Trophoblast cell (in vitro differentiated cells and primary cell): ENCODE results near the gene GADD45B.

Experiments used
- DNase-seq, 2 donors: peaks; one replicate each; pipeline ENCODE4 v3.0.0-alpha.2; 2016
- H2AFZ ChIP-seq: 2 replicates; pipeline ENCODE4 v1.6.1; 2013; ENCODE audit warnings: low read length, moderate library complexity, mild to moderate bottlenecking; ENCODE audit not compliant: insufficient read depth, poor library complexity
- H2AK5ac ChIP-seq: 2 replicates; pipeline ENCODE4 v1.6.1; 2013; ENCODE audit warnings: mild to moderate bottlenecking, low read length
- H2BK120ac ChIP-seq: 2 replicates; pipeline ENCODE4 v1.6.1; 2013; ENCODE audit warnings: low read length, mild to moderate bottlenecking, moderate library complexity; ENCODE audit not compliant: insufficient read depth, poor library complexity
- H2BK12ac ChIP-seq: 2 replicates; pipeline ENCODE4 v1.6.1; 2013; ENCODE audit warnings: mild to moderate bottlenecking, low read length, moderate library complexity
- H2BK5ac ChIP-seq: 2 replicates; pipeline ENCODE4 v1.6.1; 2013; ENCODE audit warnings: low read length, low read depth, moderate library complexity, mild to moderate bottlenecking; ENCODE audit not compliant: poor library complexity
- H3K14ac ChIP-seq: 2 replicates; pipeline ENCODE4 v1.6.1; 2013; ENCODE audit warnings: mild to moderate bottlenecking, low read length
- H3K18ac ChIP-seq: 2 replicates; pipeline ENCODE4 v1.6.1; 2013; ENCODE audit warnings: mild to moderate bottlenecking, low read length
- H3K23ac ChIP-seq: 2 replicates; pipeline ENCODE4 v1.6.1; 2013; ENCODE audit warnings: low read length
- H3K27ac ChIP-seq: 2 replicates; pipeline ENCODE4 v1.5.1; 2013; ENCODE audit warnings: low read depth, mild to moderate bottlenecking, inconsistent platforms, low read length, moderate library complexity
- H3K27me3 ChIP-seq: 2 replicates; pipeline ENCODE4 v1.6.1; 2013; ENCODE audit warnings: inconsistent platforms, mild to moderate bottlenecking, low read length, moderate library complexity; ENCODE audit not compliant: insufficient read depth
- H3K36me3 ChIP-seq, 2 experiments: 1 replicate in 1 of 2; 2 replicates in 1 of 2; pipeline ENCODE4 v1.6.1; 2013; ENCODE audit warnings: low read length in 2 of 2, mild to moderate bottlenecking in 2 of 2, moderate library complexity in 1 of 2; ENCODE audit not compliant: insufficient read depth in 2 of 2, control insufficient read depth in 1 of 2
- H3K4ac ChIP-seq: 2 replicates; pipeline ENCODE4 v1.6.1; 2013; ENCODE audit warnings: low read depth, mild to moderate bottlenecking, low read length, moderate library complexity
- H3K4me1 ChIP-seq, 2 experiments: 1 replicate in 1 of 2; 2 replicates in 1 of 2; pipeline ENCODE4 v1.6.1; 2013; ENCODE audit warnings: low read length in 2 of 2, mild to moderate bottlenecking in 2 of 2, moderate library complexity in 1 of 2; ENCODE audit not compliant: insufficient read depth in 2 of 2, control insufficient read depth in 1 of 2
- H3K4me2 ChIP-seq: 2 replicates; pipeline ENCODE4 v1.6.1; 2013; ENCODE audit warnings: inconsistent platforms, mild to moderate bottlenecking, low read length, moderate library complexity
- H3K4me3 ChIP-seq: 2 replicates; pipeline ENCODE4 v1.5.1; 2013; ENCODE audit warnings: mild to moderate bottlenecking, low read depth, low read length, inconsistent platforms
- H3K79me1 ChIP-seq: one replicate; pipeline ENCODE4 v1.6.1; 2013; ENCODE audit warnings: low read length
- H3K79me2 ChIP-seq: 2 replicates; pipeline ENCODE4 v1.6.1; 2013; ENCODE audit warnings: low read length, mild to moderate bottlenecking; ENCODE audit not compliant: control insufficient read depth, insufficient read depth, poor library complexity
- H3K9ac ChIP-seq: 2 replicates; pipeline ENCODE4 v1.6.1; 2013; ENCODE audit warnings: mild to moderate bottlenecking, low read length
- H3K9me3 ChIP-seq: 2 replicates; pipeline ENCODE4 v1.6.1; 2013; ENCODE audit warnings: low read depth, mild to moderate bottlenecking, control low read depth, inconsistent platforms, low read length; ENCODE audit not compliant: insufficient read depth
- H4K12ac ChIP-seq: 2 replicates; pipeline ENCODE4 v1.6.1; 2013; ENCODE audit warnings: low read depth, mild to moderate bottlenecking, low read length, moderate library complexity
- H4K8ac ChIP-seq: 2 replicates; pipeline ENCODE4 v1.6.1; 2013; ENCODE audit warnings: low read depth, mild to moderate bottlenecking, low read length, moderate library complexity
- H4K91ac ChIP-seq: one replicate; pipeline ENCODE4 v1.6.1; 2013; ENCODE audit warnings: low read depth, mild to moderate bottlenecking, low read length, moderate library complexity
- WGBS: extraction: QIAGEN DNeasy Blood & Tissue Kit; methylation state at CpG from one replicate; pipeline ENCODE4 v1.1.7; 2013; ENCODE audit warnings: missing lambda C conversion rate; ENCODE audit not compliant: insufficient read length, insufficient coverage; ENCODE audit errors: extremely low coverage; 5-methylcytosine and 5-hydroxymethylcytosine counted together

GADD45B gene

GRCh38 chr19:2481466-2481865, 5.5 kb downstream of the GADD45B start:
- H3K18ac ChIP-seq, result no peak overlapping the region
- H2AK5ac ChIP-seq, result no peak overlapping the region
- no peak overlapping the region for H3K27ac ChIP-seq
- no peak overlapping the region for H3K14ac ChIP-seq
- H3K4ac ChIP-seq, result no peak overlapping the region
- H3K4me3 ChIP-seq, result no peak overlapping the region
- H3K9me3 ChIP-seq, result peaks cover 16% of the 10 kb centered on the region
- peaks cover 29% of the 10 kb centered on the region for H3K79me1 ChIP-seq
- no peak for DNase-seq
- no peak overlapping the region for H4K91ac ChIP-seq
- WGBS, result no CpG with 5 or more reads among the region's 16 CpGs
- no peak overlapping the region for H4K8ac ChIP-seq
- H3K9ac ChIP-seq, result peak overlapping the region; percentile 61
- H3K27me3 ChIP-seq, result no peaks in the 10 kb centered on the region
- H3K36me3 ChIP-seq, result peaks cover 16 to 20% of the 10 kb centered on the region in 2 experiments
- no peak overlapping the region for H2BK12ac ChIP-seq
- peaks cover 8 to 9% of the 10 kb centered on the region in 2 experiments for H3K4me1 ChIP-seq
- peaks cover 17% of the 10 kb centered on the region for H3K79me2 ChIP-seq
- H2AFZ ChIP-seq, result no peak overlapping the region
- H2BK120ac ChIP-seq, result no peak overlapping the region
- H2BK5ac ChIP-seq, result no peak overlapping the region
- no peak overlapping the region for H4K12ac ChIP-seq
- no peak overlapping the region for H3K23ac ChIP-seq
- H3K4me2 ChIP-seq, result no peak overlapping the region

DNA sequence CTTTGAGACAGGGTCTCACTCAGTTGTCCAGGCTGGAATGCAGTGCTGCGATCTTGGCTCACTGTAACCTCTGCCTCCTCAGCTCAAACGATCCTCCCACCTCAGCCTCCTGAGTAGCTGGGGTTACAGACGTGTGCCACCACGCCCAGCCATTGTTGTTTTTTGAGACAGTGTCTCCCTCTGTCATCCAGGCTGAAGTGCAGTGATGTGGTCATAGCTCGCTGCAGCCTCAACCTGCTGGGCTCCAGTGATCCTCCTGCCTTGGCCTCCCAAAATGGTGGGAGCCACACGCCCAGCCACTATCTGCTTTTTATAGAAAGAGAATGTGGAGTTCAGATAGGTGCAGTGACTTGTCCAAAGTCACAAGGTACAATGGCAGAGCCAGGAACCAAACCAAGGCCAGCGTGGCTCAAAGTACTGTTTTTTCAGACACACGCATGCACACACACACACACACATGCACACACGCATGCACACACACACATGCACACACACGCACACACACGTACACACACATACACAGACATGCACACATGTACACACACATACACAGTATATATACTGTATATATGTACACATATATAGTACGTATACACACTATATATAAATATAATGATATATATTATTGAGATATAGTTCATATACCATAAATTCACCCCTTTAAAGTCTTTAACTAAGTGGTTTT, 6.6 kb downstream of the GADD45B start:
- no CpG with 5 or more reads among the region's 12 CpGs for WGBS
- DNase-seq, result no peak
- H3K14ac ChIP-seq, result no peak overlapping the region
- H3K9ac ChIP-seq, result no peak overlapping the region
- H3K4me3 ChIP-seq, result no peak overlapping the region
- H3K9me3 ChIP-seq, result peaks cover 16% of the 10 kb centered on the region
- H3K4me2 ChIP-seq, result no peak overlapping the region
- no peak overlapping the region for H4K8ac ChIP-seq
- H3K27ac ChIP-seq, result no peak overlapping the region
- no peak overlapping the region for H4K91ac ChIP-seq
- H2AK5ac ChIP-seq, result no peak overlapping the region
- no peak overlapping the region for H3K4ac ChIP-seq
- H3K23ac ChIP-seq, result no peak overlapping the region
- H3K18ac ChIP-seq, result no peak overlapping the region
- H3K79me1 ChIP-seq, result peaks cover 20% of the 10 kb centered on the region
- peaks cover 7% of the 10 kb centered on the region for H3K79me2 ChIP-seq
- H4K12ac ChIP-seq, result no peak overlapping the region
- H2BK120ac ChIP-seq, result no peak overlapping the region
- H2BK5ac ChIP-seq, result no peak overlapping the region
- no peak overlapping the region for H2BK12ac ChIP-seq
- H3K4me1 ChIP-seq, result peaks cover 8 to 9% of the 10 kb centered on the region in 2 experiments
- H3K27me3 ChIP-seq, result no peaks in the 10 kb centered on the region
- no peak overlapping the region for H2AFZ ChIP-seq
- peaks cover 9 to 12% of the 10 kb centered on the region in 2 experiments for H3K36me3 ChIP-seq

DNA sequence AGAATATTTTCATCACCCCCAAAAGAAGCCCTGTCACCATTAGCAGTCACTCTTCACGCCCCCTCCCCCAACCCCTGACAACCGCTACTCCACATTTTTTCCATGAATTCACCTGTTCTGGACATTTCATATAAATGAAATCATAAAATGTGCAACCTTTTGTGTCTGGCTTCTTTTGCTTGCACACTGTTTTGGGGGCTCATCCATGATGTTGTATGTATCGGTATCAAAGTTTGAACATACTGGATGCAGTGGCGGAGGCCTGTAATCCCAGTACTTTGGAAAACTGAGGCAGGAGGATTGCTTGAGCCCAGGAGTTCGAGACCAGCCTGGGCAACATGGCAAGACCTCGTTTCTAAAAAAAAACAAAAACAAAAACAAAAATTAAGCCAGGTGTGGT, 7.2 kb downstream of the GADD45B start:
- H3K79me2 ChIP-seq, result peaks cover 3% of the 10 kb centered on the region
- H2BK12ac ChIP-seq, result no peak overlapping the region
- H3K36me3 ChIP-seq, result peaks cover 4 to 8% of the 10 kb centered on the region in 2 experiments
- no peak overlapping the region for H3K9ac ChIP-seq
- H3K79me1 ChIP-seq, result peaks cover 21% of the 10 kb centered on the region
- H3K4me1 ChIP-seq, result peaks cover 8 to 9% of the 10 kb centered on the region in 2 experiments
- H4K8ac ChIP-seq, result no peak overlapping the region
- H3K9me3 ChIP-seq, result peaks cover 16% of the 10 kb centered on the region
- no peak overlapping the region for H3K23ac ChIP-seq
- no peak for DNase-seq
- H3K18ac ChIP-seq, result no peak overlapping the region
- H2BK120ac ChIP-seq, result no peak overlapping the region
- H2BK5ac ChIP-seq, result no peak overlapping the region
- H3K27ac ChIP-seq, result no peak overlapping the region
- H2AK5ac ChIP-seq, result no peak overlapping the region
- H3K4ac ChIP-seq, result no peak overlapping the region
- no peaks in the 10 kb centered on the region for H3K27me3 ChIP-seq
- H3K14ac ChIP-seq, result no peak overlapping the region
- H4K91ac ChIP-seq, result no peak overlapping the region
- no peak overlapping the region for H3K4me3 ChIP-seq
- H3K4me2 ChIP-seq, result no peak overlapping the region
- H4K12ac ChIP-seq, result no peak overlapping the region
- H2AFZ ChIP-seq, result no peak overlapping the region
- no CpG with 5 or more reads among the region's 6 CpGs for WGBS

- no peak for DNase-seq
- no CpG with 5 or more reads among the region's 4 CpGs for WGBS
- H3K9ac ChIP-seq, result no peak overlapping the region
Measured at GRCh38 chr19:2483484-2484151, 7.7 kb downstream of the GADD45B start.

More at GRCh38 chr19:2483484-2484151, 7.7 kb downstream of the GADD45B start:
- H4K91ac ChIP-seq, result no peak overlapping the region
- no peak overlapping the region for H2AK5ac ChIP-seq
- H3K23ac ChIP-seq, result no peak overlapping the region
- H3K4me3 ChIP-seq, result no peak overlapping the region
- H3K4ac ChIP-seq, result no peak overlapping the region
- peaks cover 20% of the 10 kb centered on the region for H3K79me1 ChIP-seq
- no peak overlapping the region for H3K18ac ChIP-seq
- no peak overlapping the region for H2BK12ac ChIP-seq
- peaks cover 16% of the 10 kb centered on the region for H3K9me3 ChIP-seq
- H2AFZ ChIP-seq, result no peak overlapping the region
- no peaks in the 10 kb centered on the region for H3K27me3 ChIP-seq
- H3K27ac ChIP-seq, result no peak overlapping the region
- H2BK120ac ChIP-seq, result no peak overlapping the region
- H3K4me2 ChIP-seq, result no peak overlapping the region
- H3K14ac ChIP-seq, result no peak overlapping the region
- peaks cover 0 to 3% of the 10 kb centered on the region in 2 experiments for H3K36me3 ChIP-seq
- H3K4me1 ChIP-seq, result peaks cover 8 to 10% of the 10 kb centered on the region in 2 experiments
- H4K12ac ChIP-seq, result no peak overlapping the region
- no peak overlapping the region for H4K8ac ChIP-seq
- H3K79me2 ChIP-seq, result no peaks in the 10 kb centered on the region
- H2BK5ac ChIP-seq, result no peak overlapping the region
